CD4-positive, alpha-beta T cell treated with Interleukin-1 beta for 1 hour (primary cell): ENCODE measurements around the gene DUSP10.

ENCODE experiments used
- DNase-seq, 2 donors: peaks; one replicate each; pipeline ENCODE4 v3.0.0-alpha.2; 2020 to 2022

DUSP10 gene

DNA sequence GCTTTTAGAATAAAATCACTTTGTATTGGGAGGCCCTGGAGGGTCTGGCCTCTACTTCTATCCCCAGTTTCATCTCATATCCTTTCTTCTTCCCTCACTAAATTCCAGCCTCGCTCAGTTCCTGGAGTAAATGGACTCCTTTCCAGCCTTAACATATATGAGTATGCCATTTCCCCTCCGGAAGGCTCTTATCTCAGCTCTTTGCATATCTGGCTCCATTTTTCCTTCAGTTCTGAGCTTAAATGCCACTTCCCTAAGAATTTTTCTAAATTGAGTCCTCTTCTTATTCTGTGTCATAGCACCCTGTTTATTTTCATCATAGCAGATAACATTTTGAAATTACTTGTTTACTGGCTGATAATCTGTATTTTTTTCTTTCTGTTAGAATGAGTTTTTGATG, 20.2 kb upstream of the DUSP10 start:
- DNase-seq: no peak

- DNase-seq: no peak
Measured at GRCh38 chr1:221761354-221762002, 19.6 kb upstream of the DUSP10 start.

- no peak for DNase-seq
Measured at GRCh38 chr1:221760911-221761310, 19.0 kb upstream of the DUSP10 start.

- no peak for DNase-seq
Measured at GRCh38 chr1:221759436-221759835, 17.5 kb upstream of the DUSP10 start.

DNA sequence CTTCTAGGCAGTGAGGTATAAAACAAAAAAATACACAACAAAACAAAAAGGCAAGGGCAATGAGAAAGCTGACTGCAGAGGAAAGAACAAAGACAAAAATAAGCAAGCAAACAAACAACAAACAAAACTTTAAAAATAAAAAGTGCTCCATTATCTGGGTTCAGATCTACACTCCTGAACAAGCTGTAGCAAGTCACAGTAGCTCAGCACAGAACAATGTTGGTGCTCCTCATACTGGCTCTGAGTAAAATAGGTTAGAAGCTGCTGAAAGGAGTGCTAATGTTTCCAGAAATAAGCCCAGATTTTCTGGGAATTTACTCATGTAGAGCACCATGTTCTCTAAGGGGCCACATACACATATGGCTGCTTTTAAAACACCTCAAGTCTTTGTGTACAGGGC, 16.6 kb upstream of the DUSP10 start:
- DNase-seq: no peak

- DNase-seq: no peak
Measured at GRCh38 chr1:221756830-221757551, 15.1 kb upstream of the DUSP10 start.

GRCh38 chr1:221753828-221754188, 11.9 kb upstream of the DUSP10 start:
- DNase-seq: no peak

DNA sequence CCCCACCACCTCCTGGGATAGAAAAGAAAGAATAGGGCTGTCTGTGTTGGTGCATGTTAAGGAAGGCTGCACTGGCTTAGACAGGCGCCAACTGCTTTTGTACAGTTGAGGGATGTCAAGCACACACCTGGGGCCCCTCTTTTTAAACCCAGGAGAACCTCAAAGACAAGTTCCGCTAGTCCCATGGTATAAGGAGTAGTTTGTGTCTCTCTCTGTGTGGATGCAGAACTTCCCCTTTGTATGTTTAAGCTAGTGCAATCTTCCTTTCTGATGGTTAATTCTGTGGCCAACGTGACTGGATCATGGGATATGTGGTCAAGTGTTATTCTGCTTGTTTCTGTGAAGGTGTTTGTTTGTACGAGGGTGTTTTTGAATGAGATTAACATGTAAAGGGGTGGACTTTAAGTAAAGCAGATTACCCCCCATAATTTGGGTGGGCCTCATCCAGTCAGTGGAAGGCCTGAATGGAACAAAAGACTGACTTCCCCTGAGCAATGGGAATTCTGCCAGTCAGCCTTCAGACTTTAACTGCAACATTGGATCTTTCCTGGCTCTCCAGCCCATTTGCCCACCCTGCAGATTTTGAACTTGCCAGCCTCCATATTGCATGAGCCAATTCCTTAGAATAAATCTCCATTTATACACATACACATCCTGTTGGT, 9.5 kb upstream of the DUSP10 start:
- no peak for DNase-seq

DNA sequence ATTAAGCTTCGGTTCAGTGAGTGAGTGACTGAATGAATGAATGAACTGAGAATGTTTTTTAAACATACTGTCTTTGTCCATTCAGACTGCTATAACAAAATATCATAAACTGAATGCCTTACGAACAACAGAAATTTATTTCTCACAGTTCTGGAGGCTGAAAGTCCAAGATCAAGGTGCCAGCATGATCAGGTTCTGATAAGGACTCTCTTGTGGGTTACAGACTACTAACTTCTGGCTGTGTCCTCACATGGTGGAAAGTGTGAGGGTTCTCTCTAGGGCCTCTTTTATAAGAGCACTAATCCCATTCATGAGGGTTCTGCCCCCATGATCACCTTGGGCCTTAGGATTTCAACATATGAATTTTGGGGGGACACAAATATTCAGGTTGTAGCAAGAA, 7.1 kb upstream of the DUSP10 start:
- no peak for DNase-seq

GRCh38 chr1:221747839-221748238, 6.0 kb upstream of the DUSP10 start:
- DNase-seq: no peak

- peak in 1 of 2 donors; percentile 40 for DNase-seq
Measured at GRCh38 chr1:221743416-221744208, 1.7 kb upstream of the DUSP10 start.

GRCh38 chr1:221742555-221743415, 896 bp upstream of the DUSP10 start:
- DNase-seq: peak; percentile 87 to 90

- DNase-seq: peak; percentile 29 to 42
Measured at GRCh38 chr1:221740993-221741702, 741 bp downstream of the DUSP10 start.

GRCh38 chr1:221740369-221740992, 1.4 kb downstream of the DUSP10 start:
- no peak for DNase-seq

DNA sequence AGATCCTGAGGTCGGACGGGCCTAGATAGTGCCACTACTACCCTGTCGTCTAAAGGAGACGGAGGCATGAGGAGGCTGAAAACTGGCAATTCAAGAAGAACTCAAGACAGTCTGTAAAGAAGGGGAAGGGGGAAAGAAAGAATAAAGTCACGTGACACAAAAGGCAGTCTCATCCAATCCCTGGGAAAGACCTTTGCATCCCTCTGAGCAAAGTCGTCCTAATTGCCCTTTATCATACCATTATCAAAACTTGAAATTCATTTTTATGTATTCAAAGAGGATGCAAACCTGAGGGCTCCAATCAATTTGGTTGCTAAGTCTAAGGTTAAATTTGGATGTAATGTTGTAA, 2.2 kb downstream of the DUSP10 start:
- DNase-seq: no peak

- DNase-seq: no peak
Measured at GRCh38 chr1:221739018-221739676, 2.7 kb downstream of the DUSP10 start.

DNA sequence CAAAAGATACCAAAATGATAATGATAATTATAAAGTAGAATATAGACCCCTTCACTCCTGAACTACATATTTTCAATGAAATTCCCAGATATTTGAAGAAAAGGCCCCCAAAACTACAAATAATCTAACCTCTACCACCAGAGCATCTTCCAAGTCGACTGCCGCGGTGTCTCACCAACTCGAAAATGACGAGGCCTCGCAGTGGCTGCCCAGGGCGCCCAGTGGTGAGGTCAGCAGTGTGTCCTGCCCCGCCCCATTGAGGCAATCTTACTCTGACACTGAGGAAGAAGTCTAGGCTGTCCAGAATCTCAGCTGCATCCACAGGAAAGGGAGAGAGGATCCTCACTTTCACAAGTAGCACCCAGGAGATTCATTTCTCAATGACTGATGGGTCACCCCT, 5.2 kb downstream of the DUSP10 start:
- DNase-seq: no peak

GRCh38 chr1:221735999-221736398, 5.9 kb downstream of the DUSP10 start:
- DNase-seq: no peak

- DNase-seq: no peak
Measured at GRCh38 chr1:221734187-221734586, 7.7 kb downstream of the DUSP10 start.

DNA sequence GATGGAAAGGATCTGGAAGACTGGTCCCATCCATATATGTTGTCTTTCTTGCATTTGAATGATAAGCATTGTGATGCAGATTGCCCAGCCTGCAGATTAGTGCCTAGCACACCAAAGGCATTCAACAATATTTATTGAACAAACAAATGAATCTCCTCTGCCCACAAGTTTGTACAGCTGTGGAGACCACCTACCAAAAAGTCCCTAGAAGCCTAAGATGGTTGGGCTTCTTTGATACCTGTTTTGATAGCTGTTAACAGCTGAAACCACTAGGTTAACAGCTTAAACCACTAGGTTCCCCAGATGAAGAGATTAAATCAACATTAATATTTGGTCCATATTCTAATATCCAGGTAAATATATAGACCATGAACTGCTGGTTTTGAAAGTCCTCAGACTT, 9.8 kb downstream of the DUSP10 start:
- DNase-seq: no peak
